Smooth muscle cell (in vitro differentiated cells): ENCODE measurements around the gene PKN1. TPM values are rescaled to one million over a fixed set of nuclear protein-coding genes. Genes with fewer than 3 reads are reported as not detected.

Experiments
- DNase-seq: peaks from one replicate; lab custom pipeline; 2025; ENCODE audit not compliant: unreplicated experiment; lab: John Stamatoyannopoulos, UW
- H2AFZ ChIP-seq: fragments of 200-600 bp; sonication (generic); 2 replicates; pipeline ENCODE4 v1.6.0; 2016; ENCODE audit warnings: antibody characterized with exemption, low read depth, mild to moderate bottlenecking
- H3F3A ChIP-seq: fragments of 200-600 bp; sonication (generic); 2 replicates; pipeline ENCODE4 v1.6.0; 2017; ENCODE audit warnings: antibody characterized with exemption, low read depth
- H3K27ac ChIP-seq: fragments of 200-600 bp; sonication (generic); 2 replicates; pipeline ENCODE4 v1.5.1; 2016; ENCODE audit warnings: low read depth, mild to moderate bottlenecking
- H3K27me3 ChIP-seq: fragments of 200-600 bp; sonication (generic); 2 replicates; pipeline ENCODE4 v1.6.1; 2016; ENCODE audit warnings: low read depth, mild to moderate bottlenecking
- H3K36me3 ChIP-seq: fragments of 200-600 bp; sonication (generic); 2 replicates; pipeline ENCODE4 v1.5.1; 2016; ENCODE audit warnings: low read depth
- H3K4me1 ChIP-seq: fragments of 200-600 bp; sonication (generic); 2 replicates; pipeline ENCODE4 v1.5.1; 2016; ENCODE audit warnings: low read depth
- H3K4me2 ChIP-seq: fragments of 200-600 bp; sonication (generic); 2 replicates; pipeline ENCODE4 v1.6.0; 2016; ENCODE audit warnings: mild to moderate bottlenecking
- H3K4me3 ChIP-seq: fragments of 200-600 bp; sonication (generic); 2 replicates; pipeline ENCODE4 v1.5.1; 2016; ENCODE audit warnings: mild to moderate bottlenecking
- H3K79me2 ChIP-seq: fragments of 200-600 bp; sonication (generic); 2 replicates; pipeline ENCODE4 v1.6.0; 2016; ENCODE audit warnings: low read depth, mild to moderate bottlenecking
- H3K9ac ChIP-seq: fragments of 200-600 bp; sonication (generic); 2 replicates; pipeline ENCODE4 v1.6.0; 2016; ENCODE audit warnings: low read depth
- H3K9me3 ChIP-seq: fragments of 200-600 bp; sonication (generic); replicated peaks from 2 replicates; pipeline ENCODE4 v1.5.1; 2016; ENCODE audit warnings: low read depth
- H4K20me1 ChIP-seq: fragments of 200-600 bp; sonication (generic); 2 replicates; pipeline ENCODE4 v1.6.0; 2016; ENCODE audit warnings: low read depth
- CTCF ChIP-seq: fragments of 200-600 bp; sonication (generic); IDR thresholded peaks from 2 replicates; pipeline ENCODE4 v1.5.1; 2017; ENCODE audit warnings: borderline replicate concordance, mild to moderate bottlenecking, antibody characterized with exemption; ENCODE audit not compliant: insufficient read depth, poor library complexity, severe bottlenecking
- WGBS: methylation state at CpG from one replicate; pipeline ENCODE4 v1.1.7; 2016; ENCODE audit warnings: low lambda C conversion rate; 5-methylcytosine and 5-hydroxymethylcytosine counted together
- polyA plus RNA-seq: library from polyadenylated mRNA; unstranded; fragments of >200 nt; fragmentation: Nextera tagmentation; extraction: Ambion mirVana; gene quantifications from 2 replicates; pipeline ENCODE4 v1.2.1, GENCODE V29; 2016
- total RNA-seq: library from RNA; depleted of rRNA; stranded (reverse); fragments of >200 nt; gene quantifications from 2 replicates; pipeline ENCODE4 v1.2.3, GENCODE V29; 2014

The PKN1 gene
- total and polyA plus RNA-seq, 2 experiments from 2014 or later = 28.0 to 64.8 TPM

GRCh38 chr19:14496029-14496833 is 63.1 kb downstream of the PKN1 start, which contains the start of gene GIPC1:
TSS of gene GIPC1 (minus strand) at chr19:14496127. CDS start at chr19:14482976, 13,151 bp downstream.
- Histone ChIP-seq H3K4me2 (peak within 1 kb of the TSS; percentile 90), H3K36me3 (no peaks in the 10 kb centered on the region), H2AFZ (peak within 1 kb of the TSS; percentile 33), H3K27ac (peak within 1 kb of the TSS; percentile 70), H3K4me3 (peak within 1 kb of the TSS; percentile 75), H3K79me2 (peaks cover 45% of the 10 kb centered on the region), H3K9me3 (no peaks in the 10 kb centered on the region), H4K20me1 (peaks cover 35% of the 10 kb centered on the region), H3K4me1 (peaks cover 14% of the 10 kb centered on the region), H3K27me3 (no peaks in the 10 kb centered on the region), H3F3A (no peaks in the 10 kb centered on the region), H3K9ac (peak within 1 kb of the TSS; percentile 56)
- WGBS = 12% methylated on average over 56 of the region's 71 CpGs
- peak; percentile 88 for DNase-seq
- TF ChIP-seq CTCF = no peak

DNA sequence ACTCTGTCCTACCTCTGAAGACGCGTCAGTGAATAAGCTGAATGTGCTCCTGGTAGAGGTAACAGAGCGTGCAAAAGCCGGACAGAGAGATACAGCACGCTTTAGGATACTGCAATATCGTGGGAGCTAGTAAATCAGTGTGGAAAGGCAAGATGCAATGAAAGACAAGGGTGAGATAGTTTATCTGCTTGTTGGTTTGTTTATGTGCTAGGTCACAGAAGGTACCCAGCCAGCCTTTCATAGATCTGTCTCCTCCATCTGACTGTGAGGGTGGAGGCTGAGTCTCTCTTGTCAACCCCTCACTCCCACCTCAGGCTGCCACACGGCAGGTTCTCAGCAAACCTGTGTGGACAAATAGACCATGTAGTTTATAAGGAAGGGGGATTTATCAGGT is 63.7 kb downstream of the PKN1 start:
- H2AFZ ChIP-seq = peak overlapping the region; percentile 33
- no peaks in the 10 kb centered on the region for H3K9me3 ChIP-seq
- H3K4me1 ChIP-seq = peaks cover 14% of the 10 kb centered on the region
- H3K36me3 ChIP-seq = no peaks in the 10 kb centered on the region
- no peak overlapping the region for H3K9ac ChIP-seq
- H3K79me2 ChIP-seq = peaks cover 39% of the 10 kb centered on the region
- 90% methylated on average over 7 of the region's 7 CpGs for WGBS
- peak overlapping the region; percentile 63 for H3K4me2 ChIP-seq
- H4K20me1 ChIP-seq = peaks cover 29% of the 10 kb centered on the region
- H3K27me3 ChIP-seq = no peaks in the 10 kb centered on the region
- no peaks in the 10 kb centered on the region for H3F3A ChIP-seq
- no peak overlapping the region for H3K4me3 ChIP-seq
- no peak for TF ChIP-seq CTCF
- DNase-seq = no peak
- no peak overlapping the region for H3K27ac ChIP-seq

DNA sequence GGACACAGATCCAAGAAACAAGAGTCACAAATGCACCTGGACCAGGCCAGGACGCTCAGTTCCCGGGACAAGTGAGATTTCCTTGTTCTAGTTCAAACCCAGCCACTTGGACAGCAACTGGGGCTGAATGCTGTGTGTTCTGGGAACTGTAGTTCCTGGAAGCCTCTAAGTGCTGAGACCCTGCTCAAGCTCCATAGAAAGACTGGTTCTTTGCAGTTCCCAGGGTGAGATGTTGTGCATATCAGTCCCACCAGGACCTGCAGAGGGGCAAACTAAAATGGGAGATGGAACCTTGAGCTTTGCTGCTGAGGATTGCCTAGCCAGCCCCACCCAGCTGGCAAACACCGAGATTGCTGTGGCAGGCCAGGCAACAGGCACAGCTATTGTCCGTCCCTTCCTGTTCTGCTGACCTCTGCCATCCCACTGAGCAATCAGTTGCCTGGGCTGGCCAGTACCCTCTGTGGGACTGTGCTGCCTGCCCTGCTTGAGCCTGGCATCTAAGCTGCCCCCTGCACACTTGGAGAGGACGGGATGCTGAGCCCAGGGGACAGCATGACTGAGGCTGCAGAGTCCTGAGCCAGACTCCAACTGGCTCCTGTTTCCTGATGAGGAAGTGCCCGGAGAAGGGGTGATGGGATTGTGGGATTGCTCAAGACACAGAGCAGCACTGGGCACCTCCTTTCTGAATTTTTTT is 64.3 kb downstream of the PKN1 start:
- 87% methylated on average over 6 of the region's 6 CpGs for WGBS
- Histone ChIP-seq H4K20me1 (peaks cover 23% of the 10 kb centered on the region), H3K79me2 (peaks cover 34% of the 10 kb centered on the region), H3K4me2 (no peak overlapping the region), H3K27ac (no peak overlapping the region), H3K36me3 (no peaks in the 10 kb centered on the region), H3K9me3 (no peaks in the 10 kb centered on the region), H3F3A (no peaks in the 10 kb centered on the region), H2AFZ (peak overlapping the region; percentile 33), H3K4me1 (peaks cover 14% of the 10 kb centered on the region), H3K4me3 (no peak overlapping the region), H3K27me3 (no peaks in the 10 kb centered on the region), H3K9ac (no peak overlapping the region)
- DNase-seq = no peak
- TF ChIP-seq CTCF = no peak
